HG02981 (cell line): Measurements from ENCODE around the gene ARID3C.

ENCODE experiments used
- ATAC-seq: cut with Tn5 transposase; IDR thresholded peaks from one replicate; pipeline ENCODE4 v1.9.1; 2021; ENCODE audit warnings: mild to moderate bottlenecking, moderate library complexity; ENCODE audit not compliant: unreplicated experiment

Gene ARID3C

GRCh38 chr9:34578241-34579103 is 50.4 kb downstream of the ARID3C start:
- ATAC-seq, result no peak

GRCh38 chr9:34577400-34578240 is 51.2 kb downstream of the ARID3C start:
- ATAC-seq, result no peak

- no peak for ATAC-seq
These were observed 52.1 kb downstream of the ARID3C start for GRCh38 chr9:34576597-34577399.

- ATAC-seq, result no peak
These were observed 52.8 kb downstream of the ARID3C start for GRCh38 chr9:34575862-34576596.

GRCh38 chr9:34575241-34575640 is 53.6 kb downstream of the ARID3C start:
- ATAC-seq, result no peak

GRCh38 chr9:34574571-34574970 is 54.3 kb downstream of the ARID3C start:
- ATAC-seq, result no peak

- ATAC-seq, result no peak
These were observed 55.1 kb downstream of the ARID3C start for GRCh38 chr9:34573599-34574325.

- no peak for ATAC-seq
These were observed 56.2 kb downstream of the ARID3C start for GRCh38 chr9:34572628-34573027.

- ATAC-seq, result no peak
These were observed 56.8 kb downstream of the ARID3C start for GRCh38 chr9:34572092-34572491.

- no peak for ATAC-seq
These were observed 57.4 kb downstream of the ARID3C start for GRCh38 chr9:34571481-34571810.
